Fibroblast of mammary gland (primary cell): ENCODE measurements around the gene MMRN2.

Source experiments
- DNase-seq: peaks from one replicate; pipeline ENCODE4 v3.0.0-alpha.2; 2010; ENCODE audit warnings: low read depth
- H3K4me3 ChIP-seq: 2 replicates; pipeline ENCODE4 v1.5.1; 2011; ENCODE audit warnings: low read depth, mild to moderate bottlenecking, low read length, moderate library complexity; ENCODE audit not compliant: control insufficient read depth
- TF ChIP-seq, protein P1 (sequence below): conservative IDR thresholded peaks from 2 replicates; pipeline ENCODE4 v1.5.1; 2011; ENCODE audit warnings: low read depth, low read length, inconsistent platforms; ENCODE audit not compliant: control insufficient read depth, insufficient read depth

MMRN2 gene

DNA sequence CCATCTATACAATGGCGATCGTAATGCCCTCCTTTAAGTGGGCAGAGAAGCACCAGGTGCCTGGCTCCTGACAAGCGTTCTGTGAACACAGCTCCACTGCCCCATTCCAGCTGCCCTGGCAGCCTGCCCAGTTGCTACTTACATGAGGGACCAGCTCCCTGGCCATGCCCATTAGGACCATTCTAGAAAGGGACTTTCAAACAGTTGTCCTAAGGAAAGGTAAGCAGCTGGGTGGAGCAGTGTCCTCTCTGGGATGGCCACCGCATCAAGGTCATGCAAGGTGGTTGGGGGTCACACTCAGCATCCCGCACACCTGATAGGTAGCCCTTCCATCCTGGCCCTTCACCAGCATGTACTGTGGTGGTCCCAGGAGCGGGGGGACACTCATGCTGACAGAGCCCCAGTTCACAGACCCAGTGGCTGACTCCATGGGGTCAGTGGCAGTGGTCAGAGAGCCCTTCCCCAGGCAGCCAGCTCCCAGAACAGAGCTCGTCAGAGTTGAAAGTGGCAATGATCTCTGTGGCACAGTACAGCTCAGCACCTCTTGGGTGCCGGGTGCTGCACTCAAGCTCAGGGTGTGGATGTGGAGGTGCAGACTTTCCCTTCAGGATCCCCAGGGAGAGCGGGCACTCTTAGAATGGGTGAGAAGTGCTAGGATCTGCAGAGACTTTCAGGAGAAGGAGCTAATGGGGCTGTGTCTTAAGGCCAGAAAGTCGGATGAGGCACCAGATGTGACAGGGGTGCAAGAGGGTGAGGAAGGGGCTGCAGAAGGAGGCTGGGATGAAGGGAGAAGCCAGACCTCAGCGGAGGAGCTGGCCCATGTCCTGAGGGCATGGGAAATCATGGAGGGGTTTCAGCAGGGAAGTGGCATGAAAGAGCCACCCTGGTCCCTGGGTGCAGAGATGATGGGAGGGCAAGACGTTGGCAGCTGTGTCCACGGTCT lies 10.9 kb downstream of the MMRN2 start:
- TF ChIP-seq, protein P1, sequence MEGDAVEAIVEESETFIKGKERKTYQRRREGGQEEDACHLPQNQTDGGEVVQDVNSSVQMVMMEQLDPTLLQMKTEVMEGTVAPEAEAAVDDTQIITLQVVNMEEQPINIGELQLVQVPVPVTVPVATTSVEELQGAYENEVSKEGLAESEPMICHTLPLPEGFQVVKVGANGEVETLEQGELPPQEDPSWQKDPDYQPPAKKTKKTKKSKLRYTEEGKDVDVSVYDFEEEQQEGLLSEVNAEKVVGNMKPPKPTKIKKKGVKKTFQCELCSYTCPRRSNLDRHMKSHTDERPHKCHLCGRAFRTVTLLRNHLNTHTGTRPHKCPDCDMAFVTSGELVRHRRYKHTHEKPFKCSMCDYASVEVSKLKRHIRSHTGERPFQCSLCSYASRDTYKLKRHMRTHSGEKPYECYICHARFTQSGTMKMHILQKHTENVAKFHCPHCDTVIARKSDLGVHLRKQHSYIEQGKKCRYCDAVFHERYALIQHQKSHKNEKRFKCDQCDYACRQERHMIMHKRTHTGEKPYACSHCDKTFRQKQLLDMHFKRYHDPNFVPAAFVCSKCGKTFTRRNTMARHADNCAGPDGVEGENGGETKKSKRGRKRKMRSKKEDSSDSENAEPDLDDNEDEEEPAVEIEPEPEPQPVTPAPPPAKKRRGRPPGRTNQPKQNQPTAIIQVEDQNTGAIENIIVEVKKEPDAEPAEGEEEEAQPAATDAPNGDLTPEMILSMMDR, result no peak
- DNase-seq, result no peak
- H3K4me3 ChIP-seq, result no peak overlapping the region

DNA sequence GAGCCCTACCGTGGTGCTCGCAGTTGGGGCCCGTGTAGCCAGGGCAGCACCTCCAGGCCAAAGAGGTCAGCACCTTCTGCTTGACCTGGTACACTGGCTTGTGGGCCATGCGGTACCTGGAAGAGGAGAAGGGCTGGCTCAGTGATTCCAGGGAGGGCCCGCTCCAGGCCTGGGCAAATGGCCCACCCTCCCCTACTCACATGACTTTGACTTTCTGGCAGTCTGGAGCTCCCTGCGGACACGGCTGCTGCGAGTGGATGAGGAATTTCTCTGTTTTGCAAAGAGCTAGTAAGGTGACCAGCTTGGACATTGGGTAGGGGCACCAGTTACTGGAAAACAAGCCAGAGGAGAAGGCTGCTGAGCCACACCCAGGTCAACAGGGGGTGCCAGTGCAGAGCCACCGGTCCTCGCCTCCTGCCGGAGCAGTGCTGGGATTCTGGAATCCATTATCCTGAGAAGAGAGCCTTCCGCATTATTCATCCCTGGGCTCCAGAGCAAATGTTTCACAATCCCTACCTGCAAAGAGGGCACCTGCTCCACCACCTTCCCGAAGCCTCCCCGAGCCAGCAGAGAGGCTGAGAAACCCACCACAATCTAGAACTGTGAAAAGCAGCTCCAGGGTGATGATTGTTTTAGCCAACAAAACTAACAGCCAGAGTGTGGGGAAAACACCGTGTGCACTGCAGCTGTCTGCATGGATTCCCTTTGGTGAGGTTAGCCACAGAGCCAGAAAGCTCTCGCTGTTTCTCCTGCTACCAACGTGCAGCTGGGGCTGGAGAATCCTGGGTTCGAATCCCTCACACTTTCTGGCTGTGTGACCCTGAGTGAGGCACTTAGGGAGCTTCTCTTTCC lies 11.8 kb downstream of the MMRN2 start:
- TF ChIP-seq, protein P1, result peak; percentile 50
- DNase-seq, result peak; percentile 59
- H3K4me3 ChIP-seq, result no peak overlapping the region

DNA sequence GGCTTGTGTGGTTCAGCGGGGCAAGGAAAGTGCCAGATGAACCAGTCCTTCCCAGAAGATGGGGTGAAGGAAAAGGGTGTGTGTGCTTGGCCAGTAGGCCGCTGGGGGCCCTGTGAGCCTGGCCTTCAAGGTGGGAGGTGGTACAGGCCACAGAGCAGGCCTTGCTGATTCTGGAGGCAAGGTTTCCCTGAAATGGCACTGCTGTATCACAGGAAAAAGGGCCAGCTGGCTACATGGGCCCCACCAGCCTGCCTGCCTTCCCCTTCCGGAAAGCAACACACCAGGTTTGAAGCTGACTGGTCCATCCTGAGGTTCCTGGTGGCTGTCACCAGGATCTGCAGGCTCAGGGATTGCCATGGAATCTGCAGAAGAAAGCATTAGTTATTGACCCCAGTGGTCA lies 12.5 kb downstream of the MMRN2 start:
- TF ChIP-seq, protein P1, result no peak
- DNase-seq, result no peak
- no peak overlapping the region for H3K4me3 ChIP-seq

DNA sequence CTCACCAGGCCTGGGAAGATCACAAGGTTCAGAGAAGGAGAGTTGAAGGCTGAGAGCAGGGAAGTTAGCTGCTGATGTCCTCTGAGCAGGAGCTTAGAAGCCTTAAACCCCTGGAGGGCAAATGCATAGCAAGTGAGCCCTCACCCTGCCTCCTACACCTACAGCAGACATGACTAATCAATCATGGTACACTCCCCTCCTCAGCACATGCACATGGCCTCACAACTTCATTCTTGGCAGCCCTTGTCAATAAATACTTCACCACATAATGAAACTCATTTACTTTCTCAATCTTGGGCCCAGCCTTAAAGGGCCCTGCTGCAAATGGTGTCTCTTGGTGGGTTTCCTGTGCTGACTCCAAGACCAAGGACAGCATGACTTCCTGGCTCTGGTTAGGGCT lies 12.9 kb downstream of the MMRN2 start:
- peak; percentile 48 for DNase-seq
- TF ChIP-seq, protein P1, result no peak

DNA sequence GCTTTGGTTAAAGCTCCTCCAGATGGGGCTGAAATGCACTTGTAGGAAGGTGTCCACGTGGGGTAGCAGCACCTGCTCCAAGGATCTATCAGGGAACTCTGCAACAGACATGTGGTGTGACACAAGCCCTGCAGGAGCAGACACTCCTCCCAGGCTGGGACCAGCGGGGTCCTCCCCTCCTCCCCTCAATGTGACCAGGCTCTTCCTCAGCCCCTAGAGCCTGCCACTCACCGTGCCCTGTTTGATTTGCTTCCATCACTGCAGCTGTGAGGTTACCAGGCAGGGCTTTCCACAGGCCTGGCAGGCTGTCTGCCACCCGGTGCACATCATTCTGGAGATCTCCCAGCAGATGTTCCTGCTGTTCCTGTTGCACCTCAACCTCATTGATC lies 13.4 kb downstream of the MMRN2 start:
- no peak for DNase-seq
- TF ChIP-seq, protein P1, result no peak
- no peak overlapping the region for H3K4me3 ChIP-seq

More for the DNA sequence above, 12.9 kb downstream of the MMRN2 start:
- no peak overlapping the region for H3K4me3 ChIP-seq

DNA sequence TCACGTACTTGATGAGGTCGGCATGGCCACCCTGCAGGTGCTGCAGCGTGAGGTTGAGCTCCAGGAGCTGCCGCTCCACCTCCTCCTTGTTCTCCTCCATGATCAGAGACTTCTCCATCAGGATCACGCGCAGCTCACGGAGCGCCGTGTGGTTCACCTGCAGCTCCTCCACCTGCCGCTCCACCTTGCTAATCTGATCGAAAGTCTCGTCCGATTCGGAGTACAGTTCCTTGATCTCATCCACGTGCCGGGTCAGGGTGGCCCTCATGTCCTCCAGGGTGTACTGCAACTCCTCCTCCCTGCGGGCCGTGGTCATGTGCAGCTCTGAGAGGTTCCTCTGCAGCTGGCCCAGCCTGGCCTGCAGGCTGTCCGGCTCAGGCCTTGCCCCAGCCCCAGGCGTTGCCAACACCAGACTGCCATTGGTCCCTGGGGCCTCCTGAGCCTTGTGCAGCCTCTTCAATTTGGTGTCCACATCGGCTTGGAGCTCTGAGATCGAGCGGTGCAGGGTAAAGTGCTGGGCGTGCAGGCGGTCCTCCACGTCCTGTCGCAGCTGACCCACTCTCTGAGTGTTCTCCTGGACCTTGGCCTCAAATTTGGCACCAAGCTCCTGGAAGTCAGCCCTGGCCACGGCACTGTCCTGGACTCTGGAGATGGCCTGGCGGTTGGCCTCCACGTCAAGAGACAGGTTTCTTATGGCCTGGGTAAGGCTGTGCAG lies 13.9 kb downstream of the MMRN2 start:
- no peak for DNase-seq
- TF ChIP-seq, protein P1, result no peak

More for the DNA sequence above, 13.9 kb downstream of the MMRN2 start:
- no peak overlapping the region for H3K4me3 ChIP-seq
